HEK293 (cell line): ENCODE results near the gene OXCT2.
"Not testable (repeated sequence)": the region's sequence is repeated elsewhere in the genome, so short reads cannot be mapped to it uniquely, and the experiment has no call there.

Source experiments
- CTCF ChIP-seq: fragments of 450-650 bp; formaldehyde crosslinking; IDR thresholded peaks from 2 replicates; pipeline ENCODE4 v1.5.1; 2016; ENCODE audit warnings: missing biosample characterization, missing genetic modification characterization
- ZBTB11 ChIP-seq: fragments of 450-650 bp; formaldehyde crosslinking; conservative IDR thresholded peaks from 2 replicates; pipeline ENCODE4 v1.5.1; 2016; ENCODE audit warnings: low read depth, missing biosample characterization, missing genetic modification characterization
- ZNF169 ChIP-seq: fragments of 450-650 bp; formaldehyde crosslinking; IDR thresholded peaks from 2 replicates; pipeline ENCODE4 v1.5.1; 2016; ENCODE audit warnings: missing biosample characterization, missing genetic modification characterization
- ZNF23 ChIP-seq: fragments of 450-650 bp; formaldehyde crosslinking; IDR thresholded peaks from 2 replicates; pipeline ENCODE4 v1.5.1; 2016; ENCODE audit warnings: missing biosample characterization, missing genetic modification characterization, borderline replicate concordance
- ZNF280D ChIP-seq: fragments of 450-650 bp; formaldehyde crosslinking; IDR thresholded peaks from 2 replicates; pipeline ENCODE4 v1.5.1; 2016; ENCODE audit warnings: missing biosample characterization, missing genetic modification characterization
- ZNF610 ChIP-seq: fragments of 450-650 bp; formaldehyde crosslinking; IDR thresholded peaks from 2 replicates; pipeline ENCODE4 v1.5.1; 2016; ENCODE audit warnings: missing biosample characterization, missing genetic modification characterization, borderline replicate concordance
- ZNF707 ChIP-seq: fragments of 450-650 bp; formaldehyde crosslinking; IDR thresholded peaks from 2 replicates; pipeline ENCODE4 v1.5.1; 2016; ENCODE audit warnings: missing biosample characterization, missing genetic modification characterization
- ZNF76 ChIP-seq: fragments of 450-650 bp; formaldehyde crosslinking; IDR thresholded peaks from 2 replicates; pipeline ENCODE4; 2016; ENCODE audit warnings: low read depth, missing biosample characterization, missing genetic modification characterization, borderline replicate concordance
- ZSCAN30 ChIP-seq: fragments of 450-650 bp; IDR thresholded peaks from 2 replicates; pipeline ENCODE4 v1.5.1; 2018; ENCODE audit warnings: missing biosample characterization, mild to moderate bottlenecking, missing genetic modification characterization, moderate library complexity
- ZSCAN5A ChIP-seq: fragments of 450-650 bp; formaldehyde crosslinking; IDR thresholded peaks from 2 replicates; pipeline ENCODE4 v1.5.1; 2016; ENCODE audit warnings: missing biosample characterization, missing genetic modification characterization

- not testable (repeated sequence) for TF ChIP-seq ZBTB11; CTCF (tag by site-specific recombination); ZNF707 (tag by site-specific recombination); ZNF23 (tag by site-specific recombination); ZSCAN30 (tag by site-specific recombination); ZSCAN5A (tag by site-specific recombination); ZNF610 (tag by site-specific recombination); ZNF169 (tag by site-specific recombination); ZNF76 (tag by site-specific recombination); ZNF280D (tag by site-specific recombination)
Measured at GRCh38 chr1:39766466-39766865, 4.7 kb downstream of the OXCT2 start.
